GM23248 (cell line): ENCODE measurements around the gene PODXL. TPM values are rescaled to one million over a fixed set of nuclear protein-coding genes. Genes with fewer than 3 reads are reported as not detected.
"Not testable (repeated sequence)": the region's sequence is repeated elsewhere in the genome, so short reads cannot be mapped to it uniquely, and the experiment has no call there.

Experiments used
- DNase-seq: peaks from one replicate; pipeline ENCODE4 v3.0.0-alpha.2; 2015
- H2AFZ ChIP-seq: fragments of 200-600 bp; sonication (generic); 2 replicates; pipeline ENCODE4 v1.6.1; 2016; ENCODE audit warnings: antibody characterized with exemption
- H3F3A ChIP-seq: fragments of 200-600 bp; sonication (generic); 2 replicates; pipeline ENCODE4 v1.6.1; 2016; ENCODE audit warnings: mild to moderate bottlenecking, antibody characterized with exemption, mixed run types; ENCODE audit not compliant: insufficient read depth
- H3K27ac ChIP-seq: fragments of 200-600 bp; sonication (generic); 2 replicates; pipeline ENCODE4 v1.5.1; 2016; ENCODE audit warnings: mild to moderate bottlenecking
- H3K27me3 ChIP-seq: fragments of 200-600 bp; sonication (generic); replicated peaks from 2 replicates; pipeline ENCODE4 v1.6.1; 2016; ENCODE audit warnings: mild to moderate bottlenecking; ENCODE audit not compliant: insufficient read depth
- H3K36me3 ChIP-seq: fragments of 200-600 bp; sonication (generic); 2 replicates; pipeline ENCODE4 v1.6.1; 2016; ENCODE audit warnings: low read depth, mild to moderate bottlenecking
- H3K4me1 ChIP-seq: fragments of 200-600 bp; sonication (generic); 2 replicates; pipeline ENCODE4 v1.6.1; 2016; ENCODE audit warnings: mild to moderate bottlenecking; ENCODE audit not compliant: insufficient read depth
- H3K4me2 ChIP-seq: fragments of 200-600 bp; sonication (generic); one replicate; pipeline ENCODE4 v1.6.1; 2016; ENCODE audit warnings: mild to moderate bottlenecking; ENCODE audit not compliant: unreplicated experiment
- H3K4me3 ChIP-seq: fragments of 200-600 bp; sonication (generic); 2 replicates; pipeline ENCODE4 v1.5.1; 2016; ENCODE audit warnings: mild to moderate bottlenecking
- H3K79me2 ChIP-seq: fragments of 200-600 bp; sonication (generic); 2 replicates; pipeline ENCODE4 v1.6.1; 2016; ENCODE audit warnings: mild to moderate bottlenecking; ENCODE audit not compliant: insufficient read depth
- H3K9ac ChIP-seq: fragments of 200-600 bp; sonication (generic); 2 replicates; pipeline ENCODE4 v1.6.1; 2016; ENCODE audit warnings: mild to moderate bottlenecking
- H3K9me2 ChIP-seq: fragments of 200-600 bp; sonication (generic); 2 replicates; pipeline ENCODE4 v1.6.1; 2016; ENCODE audit warnings: mixed run types, mild to moderate bottlenecking, moderate library complexity; ENCODE audit not compliant: insufficient read depth
- H3K9me3 ChIP-seq: fragments of 200-600 bp; sonication (generic); one replicate; pipeline ENCODE4 v1.6.1; 2017; ENCODE audit warnings: low read depth
- H4K20me1 ChIP-seq: fragments of 200-600 bp; sonication (generic); 2 replicates; pipeline ENCODE4 v1.6.0; 2016; ENCODE audit not compliant: insufficient read depth
- EZH2 ChIP-seq: fragments of 200-600 bp; sonication (generic); IDR thresholded peaks from 2 replicates; pipeline ENCODE4 v1.6.1; 2018; ENCODE audit warnings: antibody characterized with exemption, mild to moderate bottlenecking; ENCODE audit not compliant: insufficient read depth, poor library complexity, severe bottlenecking
- EZH2phosphoT487 ChIP-seq: fragments of 200-600 bp; sonication (generic); IDR thresholded peaks from 2 replicates; pipeline ENCODE4 v1.6.1; 2018; ENCODE audit warnings: antibody characterized with exemption, moderate library complexity, mild to moderate bottlenecking, low read depth; ENCODE audit not compliant: insufficient read depth
- WGBS, 2 experiments: methylation state at CpG; one replicate each; pipeline ENCODE4 v1.1.6; 2015 to 2017; ENCODE audit warnings: low lambda C conversion rate in 2 of 2, low coverage in 1 of 2; ENCODE audit errors: missing lambda C conversion rate in 2 of 2; 5-methylcytosine and 5-hydroxymethylcytosine counted together
- in situ Hi-C: fragments of 300-500 bp; cut with MboI; formaldehyde crosslinking; loops from 2 replicates; pipeline ENCODE4 v1.15.0; 2020
- polyA plus RNA-seq: library from polyadenylated mRNA; unstranded; fragments of >200 nt; fragmentation: Nextera tagmentation; extraction: Ambion mirVana; gene quantifications from 2 replicates; pipeline ENCODE4 v1.2.1, GENCODE V29; 2016
- total RNA-seq: library from RNA; depleted of rRNA; stranded (reverse); fragments of >200 nt; shearing (Covaris generic); gene quantifications from 2 replicates; pipeline ENCODE4 v1.2.3, GENCODE V29; 2014

The PODXL gene
- total and polyA plus RNA-seq, 2 experiments from 2014 or later, result 33.6 to 50.1 TPM

DNA sequence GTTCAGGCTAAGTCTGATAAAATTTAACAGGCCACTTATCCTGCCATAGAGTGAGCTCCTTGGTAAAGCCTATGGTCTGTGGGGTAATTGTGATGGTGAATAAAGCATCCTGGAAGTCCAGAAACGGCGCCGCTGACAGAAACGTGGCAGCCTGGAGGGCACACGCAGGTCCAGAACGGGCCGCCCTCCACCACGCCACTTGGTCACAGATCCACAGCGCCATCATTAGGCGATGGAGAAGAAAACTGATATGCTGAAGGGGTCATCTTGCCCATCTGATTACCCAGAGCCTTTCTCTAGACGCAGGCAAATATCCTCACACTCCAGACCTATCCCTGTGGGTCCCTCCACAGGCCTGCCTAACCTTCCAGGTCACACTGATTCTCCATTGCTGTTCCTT, 37.8 kb downstream of the PODXL start:
- Histone ChIP-seq H4K20me1 (peaks cover 4% of the 10 kb centered on the region; the same call in 1 of the 2 replicates), H3F3A (peaks cover 53% of the 10 kb centered on the region), H3K27ac (no peak overlapping the region), H3K27me3 (no peaks in the 10 kb centered on the region), H3K4me3 (no peak overlapping the region), H3K79me2 (peaks cover 100% of the 10 kb centered on the region), H3K9me3 (no peaks in the 10 kb centered on the region), H3K4me1 (peaks cover 9% of the 10 kb centered on the region), H3K36me3 (no peaks in the 10 kb centered on the region), H3K9ac (no peak overlapping the region), H3K9me2 (no peaks in the 10 kb centered on the region), H3K4me2 (no peak overlapping the region), H2AFZ (no peak overlapping the region)
- in situ Hi-C loops, result no loop called here
- TF ChIP-seq EZH2 (no peak), EZH2phosphoT487 (no peak)
- 89 to 91% methylated on average over 11 of the region's 11 CpGs for WGBS, 2 experiments
- no peak for DNase-seq

DNA sequence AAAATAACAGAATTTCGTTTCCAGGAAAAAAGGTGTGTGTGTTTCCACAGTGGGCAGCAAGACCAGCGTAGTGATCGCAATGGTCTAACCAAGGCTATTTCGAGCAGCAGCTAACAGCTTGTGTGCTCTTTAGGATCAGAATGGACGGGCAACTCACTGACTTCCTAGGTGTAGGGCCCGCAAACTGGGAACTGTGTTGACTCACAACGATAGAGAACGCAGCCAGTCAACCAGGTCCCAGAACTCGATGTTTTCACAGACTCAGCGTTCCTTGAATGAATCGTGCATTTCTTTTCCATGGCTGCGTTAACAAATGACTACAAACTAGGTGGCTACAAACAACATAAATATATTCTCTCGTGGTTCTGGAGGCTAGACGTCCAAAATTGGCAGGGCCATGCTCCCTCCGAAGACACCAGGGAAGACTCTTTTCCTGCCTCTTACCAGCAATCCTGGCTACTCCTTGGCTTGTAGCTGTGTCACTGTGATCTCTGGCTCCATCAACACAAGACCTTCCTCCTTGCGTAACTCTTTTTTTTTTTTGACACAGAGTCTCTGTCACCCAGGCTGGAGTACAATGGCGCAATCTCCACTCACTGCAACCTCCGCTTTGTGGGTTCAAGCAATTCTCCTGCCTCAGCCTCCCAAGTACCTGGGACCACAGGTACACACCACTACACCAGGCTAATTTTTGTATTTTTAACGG, 39.1 kb downstream of the PODXL start:
- no peaks in the 10 kb centered on the region for H3K27me3 ChIP-seq
- H3F3A ChIP-seq, result peaks cover 54% of the 10 kb centered on the region
- H3K9ac ChIP-seq, result no peak overlapping the region
- H3K9me3 ChIP-seq, result no peaks in the 10 kb centered on the region
- no peak overlapping the region for H3K4me3 ChIP-seq
- no peak overlapping the region for H2AFZ ChIP-seq
- in situ Hi-C loops, result no loop called here
- peaks cover 100% of the 10 kb centered on the region for H3K79me2 ChIP-seq
- TF ChIP-seq EZH2 (no peak), EZH2phosphoT487 (no peak)
- H4K20me1 ChIP-seq, result peaks cover 4% of the 10 kb centered on the region; the same call in 1 of the 2 replicates
- no peaks in the 10 kb centered on the region for H3K36me3 ChIP-seq
- 88 to 89% methylated on average over 19 of the region's 19 CpGs for WGBS, 2 experiments
- H3K4me1 ChIP-seq, result peaks cover 16% of the 10 kb centered on the region
- no peak overlapping the region for H3K4me2 ChIP-seq
- DNase-seq, result no peak
- H3K27ac ChIP-seq, result no peak overlapping the region
- no peaks in the 10 kb centered on the region for H3K9me2 ChIP-seq

GRCh38 chr7:131515471-131515870, 41.0 kb downstream of the PODXL start:
- H3K4me2 ChIP-seq, DNase-seq, H3K4me3 ChIP-seq, H3K36me3 ChIP-seq, H3K9ac ChIP-seq, in situ Hi-C loops, H3K9me3 ChIP-seq, H3K9me2 ChIP-seq, H4K20me1 ChIP-seq, H2AFZ ChIP-seq, H3K27me3 ChIP-seq, H3K27ac ChIP-seq: not testable (repeated sequence)
- peaks cover 52% of the 10 kb centered on the region for H3F3A ChIP-seq
- peaks cover 17% of the 10 kb centered on the region for H3K4me1 ChIP-seq
- 88 to 90% methylated on average over 7 of the region's 7 CpGs for WGBS, 2 experiments
- peaks cover 100% of the 10 kb centered on the region for H3K79me2 ChIP-seq

DNA sequence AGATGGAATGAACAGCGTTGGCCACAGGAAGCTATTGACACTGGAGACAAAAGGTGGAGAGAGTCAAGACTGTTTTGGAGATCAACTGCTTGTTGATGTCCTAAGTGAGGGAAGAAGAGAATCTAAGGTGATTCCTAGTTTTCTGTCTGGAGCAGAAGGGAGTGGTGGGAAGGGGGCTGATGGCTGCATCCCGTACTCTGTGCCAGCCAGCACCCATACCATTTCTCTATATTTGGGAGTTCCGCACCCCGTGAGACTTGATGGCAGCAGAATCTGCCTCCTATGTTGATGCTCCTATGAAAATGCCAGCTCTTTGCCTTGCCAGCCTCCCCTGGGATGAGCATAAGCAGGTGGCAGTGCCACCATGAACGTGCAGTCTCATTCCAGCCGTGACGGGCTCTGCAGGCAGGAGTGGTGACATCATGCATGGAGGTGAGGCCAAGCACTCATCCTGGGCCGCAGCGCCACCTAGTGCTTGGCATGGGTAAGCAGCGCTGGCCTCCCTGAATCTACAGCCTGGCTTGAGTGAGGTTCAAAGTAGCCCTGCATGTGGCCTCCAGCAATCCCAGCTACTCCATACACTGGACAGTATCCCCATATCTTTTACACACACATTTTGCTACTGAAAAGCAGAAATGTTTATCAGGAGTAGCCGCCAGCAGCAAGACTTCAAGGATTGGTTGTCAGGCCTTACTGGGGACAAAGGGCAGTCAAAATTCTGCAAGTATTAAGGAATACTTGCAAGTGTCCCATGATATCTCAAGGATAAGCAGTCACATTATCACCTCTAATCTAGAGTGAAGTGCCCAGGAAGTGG, 43.0 kb downstream of the PODXL start:
- Histone ChIP-seq H3K27ac (peak overlapping the region; percentile 16; the same call in 1 of the 2 replicates), H3K9me2 (no peaks in the 10 kb centered on the region), H2AFZ (no peak overlapping the region), H3K9me3 (no peaks in the 10 kb centered on the region), H3K27me3 (no peaks in the 10 kb centered on the region), H4K20me1 (no peaks in the 10 kb centered on the region), H3K4me3 (no peak overlapping the region), H3K9ac (peak overlapping the region; percentile 27; the same call in 1 of the 2 replicates), H3K79me2 (peaks cover 97% of the 10 kb centered on the region), H3K4me2 (no peak overlapping the region), H3K4me1 (peaks cover 17% of the 10 kb centered on the region), H3F3A (peaks cover 52% of the 10 kb centered on the region), H3K36me3 (peaks cover 8% of the 10 kb centered on the region; the same call in 1 of the 2 replicates)
- 36 to 41% methylated on average over 11 of the region's 11 CpGs for WGBS, 2 experiments
- in situ Hi-C loops, result no loop called here
- peak; percentile 94 for DNase-seq
- TF ChIP-seq EZH2 (no peak), EZH2phosphoT487 (no peak)
